ENCODE measurements around the gene ALDH18A1.
A peak's percentile ranks its signal among the peaks of the same experiment; 100 is the strongest.

The ALDH18A1 gene

GRCh38 chr10:95601116-95601719, 55.3 kb downstream of the ALDH18A1 start:
- no peak overlapping the region for H3K4me3 ChIP-seq (ENCODE audit: control insufficient read depth, low read depth, low read length)
- DNase-seq (ENCODE audit: low read depth), result peak; percentile 61
- TF ChIP-seq CTCF (IDR thresholded peaks at IDR 0.05; ENCODE audit: control insufficient read depth, insufficient read depth, low read depth, low read length, missing control alignments), result peak; percentile 97

- DNase-seq (ENCODE audit: low read depth), result no peak
- TF ChIP-seq CTCF (IDR thresholded peaks at IDR 0.05; ENCODE audit: control insufficient read depth, insufficient read depth, low read depth, low read length, missing control alignments), result no peak
- no peak overlapping the region for H3K4me3 ChIP-seq (ENCODE audit: control insufficient read depth, low read depth, low read length)
Measured at GRCh38 chr10:95600158-95600557, 56.4 kb downstream of the ALDH18A1 start.

- H3K4me3 ChIP-seq (ENCODE audit: control insufficient read depth, low read depth, low read length), result no peak overlapping the region
- TF ChIP-seq CTCF (IDR thresholded peaks at IDR 0.05; ENCODE audit: control insufficient read depth, insufficient read depth, low read depth, low read length, missing control alignments), result no peak
- DNase-seq (ENCODE audit: low read depth), result no peak
Measured at GRCh38 chr10:95597788-95598187, 58.7 kb downstream of the ALDH18A1 start.

- no peak for TF ChIP-seq CTCF (IDR thresholded peaks at IDR 0.05; ENCODE audit: control insufficient read depth, insufficient read depth, low read depth, low read length, missing control alignments)
- no peak overlapping the region for H3K4me3 ChIP-seq (ENCODE audit: control insufficient read depth, low read depth, low read length)
- DNase-seq (ENCODE audit: low read depth), result no peak
Measured at GRCh38 chr10:95588025-95588424, 68.5 kb downstream of the ALDH18A1 start.

- H3K4me3 ChIP-seq (ENCODE audit: control insufficient read depth, low read depth, low read length), result no peak overlapping the region
- no peak for TF ChIP-seq CTCF (IDR thresholded peaks at IDR 0.05; ENCODE audit: control insufficient read depth, insufficient read depth, low read depth, low read length, missing control alignments)
- no peak for DNase-seq (ENCODE audit: low read depth)
Measured at GRCh38 chr10:95579835-95580535, 76.5 kb downstream of the ALDH18A1 start.

- no peak for DNase-seq (ENCODE audit: low read depth)
- no peak overlapping the region for H3K4me3 ChIP-seq (ENCODE audit: control insufficient read depth, low read depth, low read length)
- TF ChIP-seq CTCF (IDR thresholded peaks at IDR 0.05; ENCODE audit: control insufficient read depth, insufficient read depth, low read depth, low read length, missing control alignments), result no peak
Measured at GRCh38 chr10:95579292-95579691, 77.2 kb downstream of the ALDH18A1 start.

Measured in AG09309 (cell line).